HG02885 (cell line): ENCODE measurements around the gene WNK3.
A peak's percentile ranks its signal among the peaks of the same experiment; 100 is the strongest.
"Not testable (repeated sequence)": the region's sequence is repeated elsewhere in the genome, so short reads cannot be mapped to it uniquely, and the experiment has no call there.

Experiments
- ATAC-seq: cut with Tn5 transposase; IDR thresholded peaks from one replicate; pipeline ENCODE4 v1.9.1; 2021; ENCODE audit warnings: mild to moderate bottlenecking; ENCODE audit not compliant: unreplicated experiment, poor library complexity

Gene WNK3

DNA sequence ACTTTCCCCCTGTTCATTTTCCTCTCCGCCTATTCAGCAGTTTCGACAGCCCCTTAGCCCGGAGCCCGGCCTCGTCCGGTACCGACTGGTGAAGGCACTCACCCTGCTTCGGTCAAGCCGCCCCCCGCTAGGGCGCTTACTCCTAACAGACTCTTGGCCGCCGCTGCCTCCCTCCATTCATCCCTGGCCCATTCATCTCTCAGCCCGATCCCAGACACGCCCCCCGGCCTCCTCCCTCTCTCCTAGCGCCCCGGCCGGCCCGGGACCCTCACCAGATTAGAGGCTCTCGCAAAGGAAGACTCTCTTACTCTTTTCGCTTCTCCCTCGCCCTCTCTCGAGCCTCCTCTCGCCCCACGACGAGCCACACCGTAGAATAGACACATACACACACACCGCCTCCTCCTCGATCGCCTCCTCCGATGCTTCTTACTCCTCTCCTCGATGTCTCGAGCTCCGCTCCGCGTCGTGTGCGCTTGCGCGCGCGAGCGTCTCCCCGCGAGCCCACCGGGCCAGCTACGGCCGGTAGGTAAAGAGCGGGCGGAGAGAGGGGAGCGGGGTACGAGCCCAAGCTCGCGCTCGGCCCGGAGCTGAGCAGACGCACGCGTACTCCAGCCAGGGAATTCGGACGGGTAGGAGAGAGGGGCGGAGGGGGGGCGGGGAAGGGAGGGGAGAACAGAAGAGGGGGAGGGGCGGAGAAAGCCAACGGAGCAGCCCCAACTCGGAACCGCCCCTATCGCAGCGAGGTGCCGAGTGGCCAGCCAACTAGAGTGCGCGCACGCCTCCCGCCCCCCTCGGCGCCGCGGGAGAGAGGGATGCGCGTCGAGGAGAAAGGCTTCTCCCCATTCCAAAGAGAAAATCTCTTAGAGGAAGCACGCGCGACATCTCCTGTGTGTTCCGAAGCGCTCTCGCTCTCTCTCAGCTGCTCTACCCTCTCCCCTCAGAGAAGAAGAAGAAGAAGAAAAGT is at the start of gene WNK3:
Gene WNK3 (minus strand): TSS at position 633 of the 964 bp plus-strand sequence.
- no peak for ATAC-seq

DNA sequence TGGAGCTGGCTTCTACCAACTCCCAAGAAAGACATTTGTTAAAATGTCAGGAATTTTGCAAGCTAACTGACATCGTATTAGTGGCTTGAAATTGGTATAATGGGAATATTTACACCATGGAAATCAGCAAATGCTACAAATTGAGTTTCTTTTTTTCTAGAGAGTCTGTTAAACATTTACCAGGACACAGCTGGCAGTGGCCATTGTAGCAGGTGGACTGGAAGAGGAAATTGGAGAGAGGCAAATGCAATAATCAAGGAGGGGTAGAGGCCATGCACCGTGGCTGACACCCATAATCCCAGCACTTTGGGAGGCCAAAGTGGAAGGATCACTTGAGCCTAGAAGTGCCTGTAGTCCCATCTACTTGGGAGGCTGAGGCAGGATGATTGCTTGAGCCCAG is 49.4 kb upstream of the WNK3 start:
- ATAC-seq: no peak

DNA sequence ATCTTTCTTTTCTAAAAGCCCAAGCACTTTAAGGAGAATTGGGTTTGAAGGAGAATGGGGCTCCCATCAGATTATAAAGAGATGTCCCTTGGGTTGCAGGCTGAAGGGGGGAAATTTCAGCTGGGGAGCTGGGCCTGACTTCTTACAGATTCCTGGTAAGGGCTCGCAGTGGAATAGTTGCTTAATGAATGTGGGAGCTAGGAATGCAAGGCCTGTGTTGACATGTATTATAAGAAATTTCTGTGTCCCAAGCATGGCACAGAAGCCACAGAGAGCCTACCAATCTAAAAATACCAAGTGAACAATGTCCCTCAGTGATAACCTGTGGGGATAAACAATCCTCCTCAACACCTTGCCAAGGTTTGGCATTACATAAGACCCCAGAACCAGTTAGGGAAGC is 39.3 kb upstream of the WNK3 start:
- no peak for ATAC-seq

DNA sequence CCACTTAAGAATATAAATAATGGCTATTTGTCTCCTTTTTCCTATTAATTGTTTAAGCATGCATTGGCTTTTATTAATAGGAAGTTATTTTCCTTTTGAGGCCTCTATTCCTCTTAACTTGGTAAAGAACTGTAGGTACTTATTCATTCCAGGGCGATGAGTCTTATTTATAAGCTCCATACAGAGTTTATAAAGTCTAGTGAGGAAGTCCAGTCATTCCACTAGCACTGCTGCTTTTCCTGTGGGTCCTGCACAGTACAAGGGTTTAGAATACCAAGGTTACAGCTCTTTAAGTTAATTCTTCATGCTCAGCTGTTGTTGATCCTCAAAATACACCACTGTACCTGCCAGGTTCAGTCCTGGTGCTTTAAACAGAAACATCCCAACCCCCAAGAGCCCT is 28.5 kb upstream of the WNK3 start:
- no peak for ATAC-seq

DNA sequence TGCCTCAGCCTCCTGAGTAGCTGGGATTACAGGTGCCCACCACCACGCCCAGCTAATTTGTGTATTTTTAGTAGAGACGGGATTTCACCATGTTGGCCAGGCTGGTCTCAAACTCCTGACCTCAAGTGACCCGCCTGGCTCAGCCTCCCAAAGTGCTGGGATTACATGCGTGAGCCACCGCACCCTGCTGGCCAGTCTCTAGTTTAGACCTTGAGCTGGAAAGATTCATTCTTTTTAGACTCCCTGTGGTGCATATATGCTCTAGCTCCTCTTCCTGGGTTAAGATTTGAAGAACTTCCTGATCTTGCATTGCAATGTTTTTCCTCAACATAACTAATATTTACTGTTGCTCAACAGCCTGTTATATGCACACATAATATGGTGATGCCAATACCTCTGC is 26.8 kb upstream of the WNK3 start:
- ATAC-seq: not testable (repeated sequence)

DNA sequence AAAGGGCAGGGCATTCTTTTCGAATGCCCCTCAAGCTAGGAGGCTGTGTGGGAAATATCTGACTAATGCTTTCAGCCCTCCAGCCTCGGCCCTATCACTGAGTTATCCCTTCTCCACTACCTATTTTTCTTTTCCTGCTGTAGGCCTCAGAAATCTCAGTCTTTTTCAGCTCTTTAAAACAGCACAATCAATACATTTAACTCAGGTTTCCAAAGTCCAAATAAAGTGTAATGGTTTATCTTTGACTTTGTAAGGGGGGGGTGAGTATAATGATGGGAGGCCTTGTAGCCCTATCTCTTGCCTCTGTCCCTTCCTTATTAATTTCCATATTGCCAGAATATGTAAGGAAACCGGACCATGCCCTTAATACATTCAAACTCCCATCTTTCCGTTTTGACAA is 1.6 kb upstream of the WNK3 start:
- no peak for ATAC-seq

DNA sequence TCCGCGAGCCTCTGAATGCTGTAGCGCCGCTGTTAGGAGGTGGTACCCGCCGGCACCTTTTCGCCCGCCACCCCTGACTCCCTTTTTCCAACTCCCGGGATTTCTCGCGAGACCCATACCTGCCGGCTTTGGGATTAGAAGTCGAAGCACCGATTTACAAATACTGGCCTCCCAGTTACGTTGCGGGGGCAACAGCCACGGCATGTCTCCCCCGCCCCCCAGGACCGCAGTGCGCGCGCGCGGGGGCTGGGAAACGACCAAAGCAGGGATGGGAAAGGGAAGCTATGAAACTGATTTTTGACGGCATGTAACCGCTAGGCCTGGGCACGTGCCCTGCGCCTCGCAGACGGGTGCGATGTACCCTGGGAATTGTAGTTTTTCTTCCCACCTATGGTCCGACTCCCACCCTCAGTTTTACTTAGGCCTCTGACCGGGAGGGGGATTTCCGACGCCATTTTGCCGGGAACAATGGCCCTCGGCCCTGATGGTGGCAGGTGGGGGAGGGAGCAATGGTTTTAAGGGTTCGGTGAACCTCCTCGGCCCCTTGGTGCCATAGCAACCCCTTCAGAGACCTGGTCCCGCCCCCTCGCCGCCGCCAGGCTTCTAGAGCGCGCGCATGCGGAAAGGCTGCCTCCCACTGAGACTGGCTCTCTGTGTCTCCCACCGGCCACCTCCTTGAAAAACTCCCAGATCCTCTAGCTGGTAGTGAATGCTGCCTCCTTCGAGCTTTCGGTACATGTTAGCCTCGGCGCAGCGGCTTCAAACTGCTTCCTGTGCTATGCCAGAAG is 772 bp upstream of the WNK3 start:
- ATAC-seq: peak; percentile 36

DNA sequence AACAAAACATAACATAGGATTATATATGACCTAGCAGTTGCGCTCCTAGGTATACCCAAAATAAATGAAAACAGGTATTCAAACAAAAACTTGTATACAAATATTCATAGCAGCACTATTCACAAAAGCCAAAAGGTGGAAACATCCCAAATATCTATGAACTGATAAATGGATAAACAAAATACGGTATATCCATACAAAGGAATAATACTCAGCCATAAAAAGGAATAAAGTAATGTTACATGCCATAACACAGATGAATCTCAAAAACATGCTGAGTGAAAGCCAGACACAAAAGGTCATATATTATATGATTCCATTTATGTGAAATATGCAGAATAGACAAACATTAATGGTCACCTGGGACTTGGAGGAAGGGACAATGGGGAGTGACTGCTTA is 5.2 kb downstream of the WNK3 start:
- ATAC-seq: no peak

DNA sequence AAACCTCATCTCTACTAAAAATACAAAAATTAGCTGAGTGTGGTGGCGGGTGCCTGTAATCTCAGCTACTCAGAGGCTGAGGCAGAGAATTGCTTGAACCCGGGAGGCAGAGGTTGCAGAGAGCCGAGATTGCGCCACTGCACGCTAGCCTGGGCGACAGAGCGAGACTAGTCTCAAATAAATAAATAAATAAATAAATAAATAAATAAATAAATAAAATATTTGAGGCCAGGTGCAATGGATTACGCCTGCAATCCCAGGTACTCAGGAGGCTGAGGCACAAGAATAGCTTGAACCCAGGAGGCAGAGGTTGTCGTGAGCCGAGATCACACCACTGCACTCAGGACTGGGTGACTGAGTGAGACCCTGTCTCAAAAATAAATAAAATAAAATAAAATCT is 20.5 kb downstream of the WNK3 start:
- not testable (repeated sequence) for ATAC-seq

DNA sequence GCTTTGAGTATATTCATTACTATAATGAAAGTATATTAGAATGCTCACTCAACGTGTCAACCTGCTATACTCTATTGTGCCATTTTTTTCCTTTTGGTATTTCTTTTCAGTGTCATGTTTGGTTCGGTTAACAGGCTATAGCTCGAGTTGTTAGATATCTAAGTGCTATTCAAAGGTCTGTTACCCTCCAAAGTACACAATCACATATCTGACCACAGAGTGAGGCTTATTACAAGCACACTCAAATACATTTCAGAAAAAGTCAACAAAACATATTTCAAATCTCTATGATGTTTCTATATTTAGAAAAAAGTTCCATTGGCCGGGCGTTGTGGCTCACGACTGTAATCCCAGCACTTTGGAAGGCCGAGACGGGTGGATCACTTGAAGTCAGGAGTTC is 32.8 kb downstream of the WNK3 start:
- no peak for ATAC-seq

DNA sequence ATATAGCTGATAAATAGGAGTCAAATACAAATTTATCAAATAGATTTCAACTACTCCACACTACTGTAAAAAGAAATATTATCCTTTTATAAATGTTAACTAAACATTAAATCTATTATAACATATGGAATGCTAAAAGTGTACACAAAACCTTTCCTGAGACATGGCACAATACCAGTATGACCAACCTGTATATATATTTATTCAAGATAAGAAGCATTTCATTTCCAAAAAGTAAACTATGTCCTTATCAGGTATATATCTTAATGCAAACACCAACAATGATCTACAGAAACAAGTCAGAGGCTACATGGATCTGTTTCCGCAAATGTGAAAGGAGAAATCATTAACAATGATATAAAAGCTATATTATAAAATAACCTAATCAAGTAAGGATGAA is 37.8 kb downstream of the WNK3 start:
- ATAC-seq: no peak

DNA sequence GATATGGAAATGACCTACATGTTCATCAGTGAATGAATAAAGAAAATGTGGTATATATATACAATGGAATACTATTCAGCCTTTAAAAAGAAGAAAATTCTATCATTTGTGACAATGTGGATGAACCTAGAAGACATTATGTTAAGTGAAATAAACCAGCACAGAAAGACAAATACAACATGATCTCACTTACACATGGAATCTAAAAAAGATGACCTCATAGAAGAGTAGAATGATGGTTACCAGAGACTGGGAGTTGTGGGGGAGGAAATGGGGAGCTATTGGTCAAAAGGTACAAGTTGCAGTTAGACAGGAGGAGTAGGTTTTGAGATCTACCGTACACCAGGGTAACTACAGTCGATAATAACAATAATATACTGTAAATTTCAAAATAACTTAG is 51.5 kb downstream of the WNK3 start:
- no peak for ATAC-seq

DNA sequence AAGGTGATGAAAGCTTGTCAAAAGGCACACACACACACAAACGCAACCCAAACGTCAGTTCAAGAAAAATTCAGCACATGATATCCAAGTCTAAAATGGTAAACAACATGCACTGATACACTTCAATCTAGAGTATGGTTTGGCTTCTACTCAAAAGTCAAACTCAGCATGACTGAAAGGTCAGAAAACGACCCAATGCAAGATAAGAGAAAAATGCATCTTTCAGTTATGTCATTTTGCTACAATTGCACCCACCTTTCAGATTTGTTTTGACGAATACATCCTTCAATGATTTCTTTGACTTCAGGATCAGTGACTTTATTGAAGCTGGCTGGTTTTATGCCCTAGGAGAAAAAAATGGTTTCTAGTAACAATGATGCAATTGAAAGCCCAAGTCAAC is 56.3 kb downstream of the WNK3 start:
- ATAC-seq: no peak

DNA sequence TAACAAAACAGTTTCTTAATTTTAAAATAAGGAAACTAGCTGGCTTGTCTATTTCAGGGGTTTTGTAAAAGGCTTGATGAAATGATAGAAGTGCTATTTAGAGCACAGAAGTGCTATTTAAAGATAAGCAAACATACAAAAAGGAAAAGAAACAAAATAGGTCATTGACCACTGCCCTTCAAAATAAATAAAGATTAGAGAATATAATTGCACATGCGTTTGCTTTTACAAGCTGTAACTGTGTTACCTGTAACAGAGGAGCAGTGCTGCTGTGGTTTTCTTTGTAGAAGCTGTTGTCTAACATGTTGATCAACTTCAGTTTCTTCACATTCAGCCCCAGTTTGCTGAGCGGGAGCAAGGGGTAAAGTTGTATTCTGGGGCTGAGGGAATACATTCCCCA is 63.5 kb downstream of the WNK3 start:
- ATAC-seq: no peak

DNA sequence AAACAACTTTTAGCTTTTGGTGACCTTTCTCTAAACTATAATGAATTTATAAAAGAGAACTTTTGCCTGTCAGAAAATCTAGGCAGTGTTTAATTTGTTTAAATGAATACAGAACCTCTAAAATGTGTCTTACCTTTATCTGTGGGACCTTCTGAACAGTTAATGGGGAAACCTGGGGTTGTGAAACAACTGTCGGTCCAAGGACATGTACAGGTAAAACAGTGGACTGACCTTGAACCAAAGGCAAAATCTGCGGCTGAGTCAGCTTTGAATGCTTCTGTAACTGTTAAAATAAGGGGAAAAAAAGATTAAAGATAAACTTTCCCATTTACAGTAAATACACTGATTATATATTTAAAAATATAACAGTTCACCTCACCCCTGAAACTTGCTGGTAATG is 65.1 kb downstream of the WNK3 start:
- ATAC-seq: no peak

DNA sequence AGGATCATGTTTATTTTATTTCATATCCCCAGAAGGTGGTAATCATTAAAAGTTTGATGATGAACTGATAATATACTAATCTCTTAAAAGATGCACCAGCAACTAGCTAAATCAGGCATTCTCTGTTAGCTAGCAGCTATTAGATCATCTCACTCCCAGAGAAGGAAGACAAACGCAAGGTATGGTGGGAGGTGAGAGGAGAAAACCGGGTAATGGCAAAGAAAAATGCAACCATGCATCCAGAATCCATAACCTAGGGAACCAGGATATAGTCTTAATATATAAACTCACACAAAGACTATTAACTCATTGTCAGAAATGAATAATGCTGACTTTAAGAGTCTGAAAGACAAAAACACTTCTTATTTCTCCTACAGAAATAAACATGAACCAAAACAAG is 66.1 kb downstream of the WNK3 start:
- ATAC-seq: no peak

DNA sequence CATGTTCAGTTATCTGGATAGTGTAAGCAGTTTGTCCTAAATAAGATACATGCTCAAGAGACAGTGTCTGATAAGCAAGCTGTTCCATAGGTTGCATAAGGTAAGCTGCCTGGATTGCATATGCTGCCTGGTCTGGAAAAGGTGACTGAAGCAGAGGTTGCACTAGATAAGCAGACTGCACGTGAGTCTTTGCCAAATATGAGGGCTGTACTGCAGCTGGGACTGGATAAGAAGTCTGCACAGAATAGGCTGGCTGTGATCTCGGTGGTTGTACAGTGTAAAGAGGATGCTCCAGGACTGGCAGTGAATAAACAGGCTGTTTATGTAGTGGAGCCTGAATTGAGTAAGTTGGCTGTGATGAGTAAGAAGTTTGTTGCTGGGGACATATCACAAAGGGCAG is 68.9 kb downstream of the WNK3 start:
- no peak for ATAC-seq

DNA sequence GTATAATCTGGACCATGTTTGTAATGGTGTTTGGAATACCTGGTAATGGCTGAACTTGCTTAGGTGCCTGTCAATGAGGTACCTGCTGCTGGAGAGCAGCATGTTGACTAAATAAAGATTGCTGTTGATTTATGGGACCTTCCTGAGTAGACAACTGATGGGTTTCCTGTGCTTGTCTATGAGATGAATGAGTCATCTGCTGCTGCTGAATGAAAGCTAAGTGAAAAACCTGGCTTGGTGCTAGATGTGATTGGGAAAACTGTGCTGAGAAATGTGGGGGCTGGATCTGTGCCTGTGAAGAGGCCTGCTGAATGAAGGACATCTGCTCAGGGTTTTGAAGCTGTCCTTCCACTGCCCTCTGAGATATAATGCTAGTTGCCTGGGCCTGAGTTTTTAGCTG is 69.6 kb downstream of the WNK3 start:
- ATAC-seq: no peak

DNA sequence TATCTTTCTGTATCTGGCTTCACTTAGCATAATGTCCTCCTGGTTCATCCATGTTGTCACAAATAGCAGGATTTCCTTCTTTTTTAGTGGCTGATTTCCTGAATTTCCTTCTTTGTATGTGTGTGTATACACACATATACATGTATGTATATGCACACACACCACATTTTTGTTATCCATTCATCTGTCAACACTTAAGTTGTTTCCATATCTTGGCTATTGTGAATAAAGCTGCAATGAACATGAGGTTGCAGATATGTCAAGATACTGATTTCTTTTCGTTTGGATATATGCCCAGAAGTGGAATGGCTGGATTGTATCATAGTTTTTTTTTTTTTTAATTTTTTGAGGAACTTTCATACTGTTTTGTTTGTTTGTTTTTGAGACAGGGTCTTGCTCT is 76.2 kb downstream of the WNK3 start:
- ATAC-seq: no peak

DNA sequence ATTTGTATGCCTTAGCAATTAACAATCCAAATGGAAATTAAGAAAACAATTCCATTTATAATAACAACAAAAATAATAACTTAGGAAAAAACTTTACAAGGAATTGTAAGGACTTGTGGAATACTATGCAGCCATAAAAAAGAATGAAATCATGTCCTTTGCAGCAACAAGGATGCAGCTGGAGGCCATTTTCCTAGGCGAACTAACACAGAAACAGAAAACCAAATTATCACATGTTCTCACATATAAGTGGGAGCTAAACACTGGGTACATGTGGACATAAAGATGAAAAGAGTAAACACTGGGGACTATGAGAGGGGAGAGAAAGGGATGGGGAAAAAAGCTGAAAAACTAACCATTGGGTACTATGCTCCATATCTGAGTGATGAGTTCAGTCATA is 77.4 kb downstream of the WNK3 start:
- no peak for ATAC-seq

DNA sequence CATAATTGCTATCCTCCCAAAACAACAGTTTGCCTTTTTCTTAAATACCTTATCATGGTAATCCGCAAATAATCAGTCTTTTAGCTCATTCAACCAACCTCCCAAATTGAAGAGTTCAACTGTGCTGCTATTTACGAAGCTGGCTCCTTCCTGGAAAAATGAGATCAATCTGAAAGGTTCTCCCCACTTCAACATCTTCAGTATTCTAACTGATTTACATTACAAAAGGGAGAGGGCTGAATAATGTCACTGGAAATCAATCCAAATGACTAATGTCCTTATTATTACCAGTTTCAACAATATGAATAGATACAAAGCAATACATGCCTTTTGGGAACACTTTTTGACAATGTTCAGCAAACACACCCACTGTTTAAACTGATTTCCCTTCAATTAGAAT is 86.2 kb downstream of the WNK3 start:
- ATAC-seq: no peak

DNA sequence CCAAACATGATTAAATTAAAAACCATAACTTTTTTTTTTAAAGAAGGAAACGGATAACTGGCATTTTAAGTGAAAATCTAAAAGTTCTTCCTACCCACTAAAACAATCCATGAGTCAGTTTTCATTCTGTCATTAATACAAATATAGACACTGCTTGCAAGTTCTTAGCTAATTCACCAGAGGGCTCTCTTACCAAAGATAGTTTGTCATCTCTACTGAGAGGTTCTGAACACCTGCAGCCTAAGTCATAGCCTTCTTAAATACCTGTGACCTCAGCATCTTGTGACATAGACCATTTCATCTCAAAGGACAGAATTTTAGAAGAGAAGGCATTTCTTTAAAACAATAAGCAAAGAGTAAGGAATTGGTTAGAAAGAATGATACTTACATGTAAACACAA is 109.5 kb downstream of the WNK3 start:
- no peak for ATAC-seq
